ENCODE results near the gene KRTAP10-2. TPM values are rescaled to one million over a fixed set of nuclear protein-coding genes. Genes with fewer than 3 reads are reported as not detected.

The KRTAP10-2 gene
- total RNA-seq, 1 donor from 2014 or later = not detected

GRCh38 chr21:44508711-44509445 lies 42.4 kb downstream of the KRTAP10-2 start:
- ATAC-seq (no peak), DNase-seq (no peak)
- TF ChIP-seq CTCF (IDR thresholded peaks at IDR 0.05) = no peak
- intact Hi-C loops (cut with DNase I) = no loop called here
- no peaks in the 10 kb centered on the region for H3K9me3 ChIP-seq
- no peak overlapping the region for H3K27ac ChIP-seq
- H3K4me1 ChIP-seq = no peaks in the 10 kb centered on the region
- peaks cover 18% of the 10 kb centered on the region for H3K27me3 ChIP-seq
- no peaks in the 10 kb centered on the region for H3K36me3 ChIP-seq
- no peak overlapping the region for H3K4me3 ChIP-seq

GRCh38 chr21:44508426-44508710 lies 42.9 kb downstream of the KRTAP10-2 start:
- intact Hi-C loops (cut with DNase I) = no loop called here
- peaks cover 18% of the 10 kb centered on the region for H3K27me3 ChIP-seq

GRCh38 chr21:44507673-44508425 lies 43.5 kb downstream of the KRTAP10-2 start:
- DNase-seq (no peak), ATAC-seq (no peak)
- Histone ChIP-seq H3K4me1 (no peaks in the 10 kb centered on the region), H3K9me3 (no peaks in the 10 kb centered on the region), H3K27ac (no peak overlapping the region), H3K36me3 (no peaks in the 10 kb centered on the region), H3K4me3 (no peak overlapping the region), H3K27me3 (peaks cover 18% of the 10 kb centered on the region)
- no peak for TF ChIP-seq CTCF (IDR thresholded peaks at IDR 0.05)
- intact Hi-C loops (cut with DNase I) = no loop called here

More at GRCh38 chr21:44508426-44508710, 42.9 kb downstream of the KRTAP10-2 start:
- H3K4me1 ChIP-seq = no peaks in the 10 kb centered on the region
- no peak overlapping the region for H3K27ac ChIP-seq
- no peak for TF ChIP-seq CTCF (IDR thresholded peaks at IDR 0.05)
- DNase-seq (no peak), ATAC-seq (no peak)
- no peaks in the 10 kb centered on the region for H3K9me3 ChIP-seq
- no peaks in the 10 kb centered on the region for H3K36me3 ChIP-seq
- no peak overlapping the region for H3K4me3 ChIP-seq

- H3K9me3 ChIP-seq = no peaks in the 10 kb centered on the region
- ATAC-seq = no peak
- H3K27me3 ChIP-seq = peaks cover 18% of the 10 kb centered on the region
- no peak for DNase-seq
- H3K36me3 ChIP-seq = no peaks in the 10 kb centered on the region
- intact Hi-C loops (cut with DNase I) = no loop called here
- H3K4me3 ChIP-seq = no peak overlapping the region
- no peak overlapping the region for H3K27ac ChIP-seq
- H3K4me1 ChIP-seq = no peaks in the 10 kb centered on the region
- no peak for TF ChIP-seq CTCF (IDR thresholded peaks at IDR 0.05)
These were observed 44.7 kb downstream of the KRTAP10-2 start for GRCh38 chr21:44506279-44507255.

- no peak for TF ChIP-seq CTCF (IDR thresholded peaks at IDR 0.05)
- DNase-seq = no peak
- H3K4me3 ChIP-seq = no peak overlapping the region
- H3K27me3 ChIP-seq = peaks cover 16% of the 10 kb centered on the region
- ATAC-seq = no peak
- intact Hi-C loops (cut with DNase I) = no loop called here
- no peaks in the 10 kb centered on the region for H3K36me3 ChIP-seq
- no peak overlapping the region for H3K27ac ChIP-seq
- no peaks in the 10 kb centered on the region for H3K4me1 ChIP-seq
- no peaks in the 10 kb centered on the region for H3K9me3 ChIP-seq
These were observed 45.5 kb downstream of the KRTAP10-2 start for GRCh38 chr21:44505673-44506278.

All from upper lobe of right lung (tissue), 1 donor.